Neural crest cell (in vitro differentiated cells): ENCODE results near the gene ALK. TPM values are rescaled to one million over a fixed set of nuclear protein-coding genes. Genes with fewer than 3 reads are reported as not detected.

Experiments used
- DNase-seq: peaks from one replicate; pipeline ENCODE4 v3.0.0; 2021; ENCODE audit warnings: low read depth, mixed read lengths, low spot score
- H3K27ac Mint-ChIP-seq: one replicate; pipeline ENCODE4 v1.8.0; 2021; ENCODE audit warnings: mild to moderate bottlenecking, mixed read lengths; ENCODE audit not compliant: unreplicated experiment
- H3K27me3 Mint-ChIP-seq: 2 replicates; pipeline ENCODE4 v1.8.0; 2021; ENCODE audit warnings: low read depth, mild to moderate bottlenecking, mixed read lengths
- H3K36me3 Mint-ChIP-seq: 2 replicates; pipeline ENCODE4 v1.8.0; 2021; ENCODE audit warnings: low read depth, mild to moderate bottlenecking, mixed read lengths
- H3K4me1 Mint-ChIP-seq: 2 replicates; pipeline ENCODE4 v1.8.0; 2021; ENCODE audit warnings: mixed read lengths
- H3K4me3 Mint-ChIP-seq: one replicate; pipeline ENCODE4 v1.8.0; 2021; ENCODE audit warnings: mild to moderate bottlenecking, mixed read lengths
- H3K9me3 Mint-ChIP-seq: 2 replicates; pipeline ENCODE4 v1.8.0; 2021; ENCODE audit warnings: mixed read lengths
- CTCF ChIP-seq: fragments of 200-600 bp; sonication (generic); conservative IDR thresholded peaks from 2 replicates; pipeline ENCODE4 v1.5.0; 2021; ENCODE audit warnings: antibody characterized with exemption, mild to moderate bottlenecking
- total RNA-seq: library from RNA; stranded (reverse); gene quantifications from 2 replicates; pipeline ENCODE4 v1.2.1, GENCODE V29; 2021

ALK gene
- total RNA-seq, 1 donor from 2014 or later, result 2.0 TPM

DNA sequence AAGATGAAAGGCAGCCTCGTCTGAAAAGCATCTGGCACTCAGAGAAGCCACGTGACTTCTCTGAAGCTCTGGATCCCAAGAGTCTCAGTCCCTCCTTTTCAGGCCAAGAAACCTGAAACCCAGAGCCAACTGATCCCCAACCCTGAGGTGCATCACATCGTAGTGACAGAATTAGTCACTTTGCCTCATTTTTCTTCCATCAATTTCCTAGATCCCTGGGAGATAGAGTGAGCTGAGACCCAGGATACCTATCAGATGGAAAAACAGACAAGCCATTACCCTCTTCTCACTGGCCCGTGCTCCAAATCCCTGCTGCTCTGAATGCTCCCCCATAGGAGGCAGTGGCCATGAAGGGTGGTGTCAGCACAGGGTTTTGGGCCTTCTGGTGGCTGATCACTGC lies 113.1 kb downstream of the ALK start:
- Mint-ChIP-seq H3K4me3 (no peak overlapping the region), H3K27me3 (no peaks in the 10 kb centered on the region), H3K27ac (no peak overlapping the region), H3K9me3 (peaks cover 2% of the 10 kb centered on the region), H3K36me3 (no peaks in the 10 kb centered on the region), H3K4me1 (peaks cover 11% of the 10 kb centered on the region)
- DNase-seq, result no peak
- TF ChIP-seq CTCF, result no peak

GRCh38 chr2:29807082-29807481 lies 114.3 kb downstream of the ALK start:
- H3K27me3 Mint-ChIP-seq, result no peaks in the 10 kb centered on the region
- H3K9me3 Mint-ChIP-seq, result peaks cover 2% of the 10 kb centered on the region
- DNase-seq, result no peak
- TF ChIP-seq CTCF, result no peak
- no peaks in the 10 kb centered on the region for H3K36me3 Mint-ChIP-seq
- H3K4me3 Mint-ChIP-seq, result no peak overlapping the region
- H3K27ac Mint-ChIP-seq, result peak overlapping the region; percentile 60
- peaks cover 11% of the 10 kb centered on the region for H3K4me1 Mint-ChIP-seq

DNA sequence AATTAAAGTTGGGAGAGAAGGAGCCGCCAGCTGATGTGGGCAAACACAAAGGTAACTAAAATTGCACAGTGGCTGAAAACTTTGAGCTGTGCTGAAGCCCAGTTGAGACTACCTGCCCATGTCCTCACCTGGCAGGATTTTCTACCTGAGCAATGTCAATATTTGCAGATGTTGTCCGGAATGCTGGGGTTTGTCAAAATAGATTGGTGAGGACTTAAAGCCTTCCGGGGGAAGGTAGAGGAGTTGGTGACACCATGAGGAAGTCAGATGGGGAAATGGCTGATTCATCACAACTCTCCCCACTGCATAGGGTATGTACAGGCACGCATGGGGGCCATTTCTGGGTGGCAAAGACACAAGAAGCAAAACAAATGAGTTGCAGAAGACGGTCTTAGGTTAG lies 114.9 kb downstream of the ALK start:
- Mint-ChIP-seq H3K27me3 (no peaks in the 10 kb centered on the region), H3K27ac (peak overlapping the region; percentile 47), H3K4me3 (no peak overlapping the region), H3K36me3 (no peaks in the 10 kb centered on the region), H3K4me1 (peaks cover 11% of the 10 kb centered on the region), H3K9me3 (peaks cover 2% of the 10 kb centered on the region)
- no peak for DNase-seq
- TF ChIP-seq CTCF, result no peak

DNA sequence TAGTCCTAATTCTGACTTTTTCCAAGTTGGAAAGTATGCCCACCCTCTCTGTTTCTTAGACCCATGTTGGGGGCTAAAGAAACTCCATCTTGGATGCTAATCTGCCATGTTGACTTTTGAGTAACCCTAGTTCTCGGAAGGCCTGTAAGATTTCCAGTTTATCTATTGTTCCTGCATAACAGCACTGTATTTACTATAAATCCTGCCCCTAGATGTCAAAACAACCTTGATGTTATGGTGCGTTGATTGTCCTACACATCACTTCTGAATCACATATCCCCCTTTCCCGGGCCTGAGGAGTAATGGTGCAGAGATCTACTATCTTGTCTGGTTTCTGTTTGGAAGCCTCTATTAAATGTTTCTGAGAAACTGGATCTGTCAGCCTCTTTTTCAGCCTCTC lies 116.7 kb downstream of the ALK start:
- H3K9me3 Mint-ChIP-seq, result peaks cover 2% of the 10 kb centered on the region
- H3K4me3 Mint-ChIP-seq, result no peak overlapping the region

DNA sequence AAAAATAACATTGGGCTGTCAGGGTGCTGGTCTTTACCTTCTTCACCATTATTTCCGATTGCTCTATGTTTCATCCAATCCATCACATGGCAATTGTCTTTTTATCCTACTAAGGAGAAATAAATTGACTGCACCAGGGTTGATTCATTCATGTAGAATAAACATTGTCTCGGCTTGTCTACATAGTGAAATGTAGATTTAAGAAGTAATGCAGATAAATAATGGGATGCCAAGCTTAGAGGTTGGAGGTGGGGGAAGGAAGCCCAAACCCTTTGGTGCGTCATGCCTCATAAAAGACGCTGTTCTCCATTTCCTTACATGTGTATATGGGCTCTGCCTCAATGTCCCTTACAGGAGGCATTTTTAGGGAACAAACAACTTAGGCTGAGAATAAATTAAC lies 117.8 kb downstream of the ALK start:
- H3K4me1 Mint-ChIP-seq, result peaks cover 1% of the 10 kb centered on the region
- H3K27me3 Mint-ChIP-seq, result no peaks in the 10 kb centered on the region
- H3K9me3 Mint-ChIP-seq, result peaks cover 2% of the 10 kb centered on the region

More for the DNA sequence above, 116.7 kb downstream of the ALK start:
- no peak for DNase-seq
- Mint-ChIP-seq H3K36me3 (no peaks in the 10 kb centered on the region), H3K27me3 (no peaks in the 10 kb centered on the region), H3K4me1 (peaks cover 5% of the 10 kb centered on the region), H3K27ac (no peak overlapping the region)
- TF ChIP-seq CTCF, result no peak

More for the DNA sequence above, 117.8 kb downstream of the ALK start:
- TF ChIP-seq CTCF, result no peak
- no peak for DNase-seq
- Mint-ChIP-seq H3K27ac (no peak overlapping the region), H3K36me3 (no peaks in the 10 kb centered on the region), H3K4me3 (no peak overlapping the region)
